WTC11 (cell line): ENCODE results near the gene SLC38A6. TPM values are rescaled to one million over a fixed set of nuclear protein-coding genes. Genes with fewer than 3 reads are reported as not detected.

ENCODE experiments used
- ATAC-seq: fragments of 200-7000 bp; cut with Tn5 transposase; 2 replicates; pipeline ENCODE4 v1.10.0; 2021; ENCODE audit warnings: mild to moderate bottlenecking, moderate library complexity
- CTCF ChIA-PET: fragments of 300-600 bp; sonication (Branson Sonifier 250); formaldehyde crosslinking; loops from one replicate; lab custom pipeline; 2021; ENCODE audit warnings: antibody characterized with exemption; lab: Charles Lee
- POLR2A ChIA-PET: fragments of 350-600 bp; sonication (Branson Sonifier 250); formaldehyde crosslinking; loops from one replicate; lab custom pipeline; 2021; ENCODE audit warnings: antibody characterized with exemption; lab: Charles Lee
- DNase-seq: peaks from one replicate; pipeline ENCODE4 v3.0.0; 2021; ENCODE audit warnings: low spot score
- H3K27ac Mint-ChIP-seq: 2 replicates; pipeline ENCODE4 v1.8.0; 2021; ENCODE audit warnings: mixed read lengths
- H3K27me3 Mint-ChIP-seq: 2 replicates; pipeline ENCODE4 v1.8.0; 2021; ENCODE audit warnings: low read depth, mild to moderate bottlenecking, moderate library complexity, mixed read lengths
- H3K36me3 Mint-ChIP-seq: 2 replicates; pipeline ENCODE4 v1.8.0; 2021; ENCODE audit warnings: mixed read lengths
- H3K4me1 Mint-ChIP-seq: 2 replicates; pipeline ENCODE4 v1.8.0; 2022; ENCODE audit warnings: mixed read lengths
- H3K4me3 Mint-ChIP-seq: 2 replicates; pipeline ENCODE4 v1.8.0; 2021; ENCODE audit warnings: mild to moderate bottlenecking, moderate library complexity, mixed read lengths
- H3K9me3 Mint-ChIP-seq: 2 replicates; pipeline ENCODE4 v1.8.0; 2021; ENCODE audit warnings: mixed read lengths
- CREB1 ChIP-seq: sonication (generic); formaldehyde crosslinking; IDR thresholded peaks from 2 replicates; pipeline ENCODE4 v1.8.0; 2023; ENCODE audit warnings: mild to moderate bottlenecking, missing genetic modification reagents
- CREM ChIP-seq: sonication (generic); formaldehyde crosslinking; IDR thresholded peaks from 2 replicates; pipeline ENCODE4 v1.8.1; 2022; ENCODE audit warnings: mild to moderate bottlenecking, missing genetic modification reagents, moderate library complexity
- ETV6 ChIP-seq: sonication (generic); formaldehyde crosslinking; IDR thresholded peaks from 2 replicates; pipeline ENCODE4 v1.8.1; 2022; ENCODE audit warnings: mild to moderate bottlenecking, missing genetic modification reagents
- GABPB1 ChIP-seq: sonication (generic); formaldehyde crosslinking; IDR thresholded peaks from 2 replicates; pipeline ENCODE4 v1.8.1; 2023; ENCODE audit warnings: mild to moderate bottlenecking, missing genetic modification reagents
- GRHL2 ChIP-seq: fragments of 250-450 bp; sonication (Bioruptor Pico); IDR thresholded peaks from 2 replicates; pipeline ENCODE4 v1.8.0; 2022; ENCODE audit warnings: mild to moderate bottlenecking, moderate library complexity; ENCODE audit not compliant: insufficient replicate concordance, severe bottlenecking
- JAZF1 ChIP-seq: fragments of 250-450 bp; sonication (Bioruptor Pico); IDR thresholded peaks from 2 replicates; pipeline ENCODE4 v1.9.0; 2021; ENCODE audit warnings: moderate library complexity, mild to moderate bottlenecking, inconsistent platforms
- NR3C1 ChIP-seq: sonication (generic); formaldehyde crosslinking; conservative IDR thresholded peaks from 2 replicates; pipeline ENCODE4 v1.8.1; 2023; ENCODE audit warnings: low read depth, mild to moderate bottlenecking, missing genetic modification reagents
- RELA ChIP-seq: sonication (generic); formaldehyde crosslinking; IDR thresholded peaks from 2 replicates; pipeline ENCODE4 v1.8.1; 2022; ENCODE audit warnings: missing genetic modification reagents, mild to moderate bottlenecking, borderline replicate concordance
- RORB ChIP-seq: fragments of 250-450 bp; sonication (Bioruptor Pico); IDR thresholded peaks from 2 replicates; pipeline ENCODE4 v1.9.0; 2021; ENCODE audit warnings: mild to moderate bottlenecking
- SOX15 ChIP-seq: fragments of 250-450 bp; sonication (Bioruptor Pico); IDR thresholded peaks from 2 replicates; pipeline ENCODE4 v1.9.0; 2021; ENCODE audit warnings: mild to moderate bottlenecking
- ZBTB43 ChIP-seq: sonication (generic); formaldehyde crosslinking; IDR thresholded peaks from 2 replicates; pipeline ENCODE4 v1.8.1; 2023; ENCODE audit warnings: mild to moderate bottlenecking, missing genetic modification reagents
- ZNF317 ChIP-seq: sonication (generic); formaldehyde crosslinking; IDR thresholded peaks from 2 replicates; pipeline ENCODE4 v1.8.1; 2023; ENCODE audit warnings: low read depth, mild to moderate bottlenecking, moderate library complexity, missing genetic modification reagents, borderline replicate concordance
- ZNF423 ChIP-seq: fragments of 250-450 bp; sonication (Bioruptor Pico); IDR thresholded peaks from 2 replicates; pipeline ENCODE4 v2.1.2; 2022; ENCODE audit warnings: mild to moderate bottlenecking, moderate library complexity
- total RNA-seq: library from RNA; stranded (reverse); gene quantifications from 3 replicates; pipeline ENCODE4 v1.2.3, GENCODE V29; 2021
- TF ChIP-seq, protein P1 (sequence below): fragments of 250-450 bp; sonication (Bioruptor Pico); IDR thresholded peaks from 2 replicates; pipeline ENCODE4 v1.9.0; 2021; ENCODE audit warnings: mild to moderate bottlenecking, borderline replicate concordance
- TF ChIP-seq, protein P2 (sequence below): sonication (generic); formaldehyde crosslinking; IDR thresholded peaks from 2 replicates; pipeline ENCODE4 v1.8.1; 2022; ENCODE audit warnings: mild to moderate bottlenecking, missing genetic modification reagents, moderate library complexity, borderline replicate concordance
- TF ChIP-seq, protein P3 (sequence below): sonication (generic); formaldehyde crosslinking; IDR thresholded peaks from 2 replicates; pipeline ENCODE4 v1.8.1; 2023; ENCODE audit warnings: mild to moderate bottlenecking, missing genetic modification reagents, moderate library complexity
- TF ChIP-seq, protein P4 (sequence below): sonication (generic); formaldehyde crosslinking; IDR thresholded peaks from 2 replicates; pipeline ENCODE4 v1.8.1; 2022; ENCODE audit warnings: low read depth, missing genetic modification reagents, borderline replicate concordance
- TF ChIP-seq, protein P5 (sequence below): sonication (generic); formaldehyde crosslinking; IDR thresholded peaks from 2 replicates; pipeline ENCODE4 v1.8.0; 2023; ENCODE audit warnings: missing genetic modification reagents, mild to moderate bottlenecking, borderline replicate concordance

Gene SLC38A6
- total RNA-seq, 1 experiment from 2014 or later: 8.7 TPM

DNA sequence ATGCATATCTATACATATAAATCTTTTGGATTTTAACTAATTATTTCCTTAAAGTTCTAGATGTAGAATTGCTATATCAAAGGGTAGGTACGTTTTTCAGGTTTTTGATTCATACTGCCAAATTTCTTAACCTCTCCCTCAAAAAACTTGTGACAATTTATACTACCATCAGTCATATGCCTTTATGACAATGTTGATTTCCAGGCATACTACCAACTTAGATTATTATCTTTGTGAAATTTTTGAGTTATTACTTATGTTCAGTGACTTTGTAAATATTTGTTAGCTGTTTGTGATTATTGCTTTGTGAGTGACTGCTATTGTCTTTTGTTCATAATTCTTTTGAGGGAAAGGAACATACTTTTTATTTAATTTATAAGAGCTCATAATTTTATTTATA is 107.0 kb downstream of the SLC38A6 start (continued):
- TF ChIP-seq ZBTB43 (CRISPR knock-in tag): no peak
- TF ChIP-seq CREM (CRISPR knock-in tag): no peak
- TF ChIP-seq, protein P1, sequence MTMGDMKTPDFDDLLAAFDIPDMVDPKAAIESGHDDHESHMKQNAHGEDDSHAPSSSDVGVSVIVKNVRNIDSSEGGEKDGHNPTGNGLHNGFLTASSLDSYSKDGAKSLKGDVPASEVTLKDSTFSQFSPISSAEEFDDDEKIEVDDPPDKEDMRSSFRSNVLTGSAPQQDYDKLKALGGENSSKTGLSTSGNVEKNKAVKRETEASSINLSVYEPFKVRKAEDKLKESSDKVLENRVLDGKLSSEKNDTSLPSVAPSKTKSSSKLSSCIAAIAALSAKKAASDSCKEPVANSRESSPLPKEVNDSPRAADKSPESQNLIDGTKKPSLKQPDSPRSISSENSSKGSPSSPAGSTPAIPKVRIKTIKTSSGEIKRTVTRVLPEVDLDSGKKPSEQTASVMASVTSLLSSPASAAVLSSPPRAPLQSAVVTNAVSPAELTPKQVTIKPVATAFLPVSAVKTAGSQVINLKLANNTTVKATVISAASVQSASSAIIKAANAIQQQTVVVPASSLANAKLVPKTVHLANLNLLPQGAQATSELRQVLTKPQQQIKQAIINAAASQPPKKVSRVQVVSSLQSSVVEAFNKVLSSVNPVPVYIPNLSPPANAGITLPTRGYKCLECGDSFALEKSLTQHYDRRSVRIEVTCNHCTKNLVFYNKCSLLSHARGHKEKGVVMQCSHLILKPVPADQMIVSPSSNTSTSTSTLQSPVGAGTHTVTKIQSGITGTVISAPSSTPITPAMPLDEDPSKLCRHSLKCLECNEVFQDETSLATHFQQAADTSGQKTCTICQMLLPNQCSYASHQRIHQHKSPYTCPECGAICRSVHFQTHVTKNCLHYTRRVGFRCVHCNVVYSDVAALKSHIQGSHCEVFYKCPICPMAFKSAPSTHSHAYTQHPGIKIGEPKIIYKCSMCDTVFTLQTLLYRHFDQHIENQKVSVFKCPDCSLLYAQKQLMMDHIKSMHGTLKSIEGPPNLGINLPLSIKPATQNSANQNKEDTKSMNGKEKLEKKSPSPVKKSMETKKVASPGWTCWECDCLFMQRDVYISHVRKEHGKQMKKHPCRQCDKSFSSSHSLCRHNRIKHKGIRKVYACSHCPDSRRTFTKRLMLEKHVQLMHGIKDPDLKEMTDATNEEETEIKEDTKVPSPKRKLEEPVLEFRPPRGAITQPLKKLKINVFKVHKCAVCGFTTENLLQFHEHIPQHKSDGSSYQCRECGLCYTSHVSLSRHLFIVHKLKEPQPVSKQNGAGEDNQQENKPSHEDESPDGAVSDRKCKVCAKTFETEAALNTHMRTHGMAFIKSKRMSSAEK (CRISPR knock-in tag): no peak
- TF ChIP-seq RELA (CRISPR knock-in tag): no peak
- TF ChIP-seq, protein P2, sequence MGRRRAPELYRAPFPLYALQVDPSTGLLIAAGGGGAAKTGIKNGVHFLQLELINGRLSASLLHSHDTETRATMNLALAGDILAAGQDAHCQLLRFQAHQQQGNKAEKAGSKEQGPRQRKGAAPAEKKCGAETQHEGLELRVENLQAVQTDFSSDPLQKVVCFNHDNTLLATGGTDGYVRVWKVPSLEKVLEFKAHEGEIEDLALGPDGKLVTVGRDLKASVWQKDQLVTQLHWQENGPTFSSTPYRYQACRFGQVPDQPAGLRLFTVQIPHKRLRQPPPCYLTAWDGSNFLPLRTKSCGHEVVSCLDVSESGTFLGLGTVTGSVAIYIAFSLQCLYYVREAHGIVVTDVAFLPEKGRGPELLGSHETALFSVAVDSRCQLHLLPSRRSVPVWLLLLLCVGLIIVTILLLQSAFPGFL (CRISPR knock-in tag): no peak
- TF ChIP-seq, protein P3, sequence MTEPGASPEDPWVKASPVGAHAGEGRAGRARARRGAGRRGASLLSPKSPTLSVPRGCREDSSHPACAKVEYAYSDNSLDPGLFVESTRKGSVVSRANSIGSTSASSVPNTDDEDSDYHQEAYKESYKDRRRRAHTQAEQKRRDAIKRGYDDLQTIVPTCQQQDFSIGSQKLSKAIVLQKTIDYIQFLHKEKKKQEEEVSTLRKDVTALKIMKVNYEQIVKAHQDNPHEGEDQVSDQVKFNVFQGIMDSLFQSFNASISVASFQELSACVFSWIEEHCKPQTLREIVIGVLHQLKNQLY (CRISPR knock-in tag): no peak
- no peak for TF ChIP-seq CREB1 (CRISPR knock-in tag)
- TF ChIP-seq, protein P4, sequence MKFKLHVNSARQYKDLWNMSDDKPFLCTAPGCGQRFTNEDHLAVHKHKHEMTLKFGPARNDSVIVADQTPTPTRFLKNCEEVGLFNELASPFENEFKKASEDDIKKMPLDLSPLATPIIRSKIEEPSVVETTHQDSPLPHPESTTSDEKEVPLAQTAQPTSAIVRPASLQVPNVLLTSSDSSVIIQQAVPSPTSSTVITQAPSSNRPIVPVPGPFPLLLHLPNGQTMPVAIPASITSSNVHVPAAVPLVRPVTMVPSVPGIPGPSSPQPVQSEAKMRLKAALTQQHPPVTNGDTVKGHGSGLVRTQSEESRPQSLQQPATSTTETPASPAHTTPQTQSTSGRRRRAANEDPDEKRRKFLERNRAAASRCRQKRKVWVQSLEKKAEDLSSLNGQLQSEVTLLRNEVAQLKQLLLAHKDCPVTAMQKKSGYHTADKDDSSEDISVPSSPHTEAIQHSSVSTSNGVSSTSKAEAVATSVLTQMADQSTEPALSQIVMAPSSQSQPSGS: no peak
- TF ChIP-seq, all 79 proteins: peak for 0

DNA sequence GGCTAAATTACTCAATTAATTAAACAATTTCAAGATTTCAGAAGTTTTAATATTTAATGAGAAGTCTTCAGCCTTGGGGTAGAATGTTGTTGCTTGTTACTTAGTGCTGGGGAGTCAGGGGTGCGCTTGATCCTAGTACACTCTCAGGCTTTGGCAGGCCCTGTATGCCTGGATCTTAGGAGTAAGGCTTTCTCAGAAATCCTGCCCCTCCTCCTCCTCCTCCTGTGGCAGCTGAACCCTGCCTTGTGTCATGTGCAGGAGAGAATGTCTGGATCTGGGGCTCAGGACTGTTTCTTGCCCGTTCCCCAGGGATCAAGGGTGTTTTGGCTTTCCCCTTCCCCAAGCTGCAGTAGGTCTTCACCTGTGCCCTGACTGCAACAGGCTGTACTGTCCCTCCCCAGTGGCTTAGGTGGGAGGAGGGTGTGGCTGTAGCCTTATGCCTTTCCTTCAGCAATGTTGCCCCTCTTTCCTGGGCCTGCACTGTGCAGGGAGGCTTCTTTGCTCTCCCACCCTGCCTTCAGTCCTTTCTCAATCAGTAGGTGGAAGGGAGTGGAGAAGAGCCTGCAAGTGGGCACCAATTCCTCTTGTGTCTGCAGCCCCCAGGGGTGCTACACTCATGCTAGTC is 108.2 kb downstream of the SLC38A6 start:
- ChIA-PET POLR2A (no interaction called here), CTCF (interaction anchor here (0.6 kb wide), 1 partner anchor 9 kb away, joined by 3 read pairs; no protein-coding TSS in a partner anchor)
- Mint-ChIP-seq H3K9me3 (peaks cover 11% of the 10 kb centered on the region), H3K27me3 (no peaks in the 10 kb centered on the region), H3K4me1 (peaks cover 19% of the 10 kb centered on the region), H3K27ac (no peak overlapping the region), H3K36me3 (peaks cover 2% of the 10 kb centered on the region; the same call in 1 of the 2 replicates), H3K4me3 (no peak overlapping the region)
- ATAC-seq (peak; percentile 80), DNase-seq (no peak)
- TF ChIP-seq RELA (CRISPR knock-in tag): no peak
- no peak for TF ChIP-seq SOX15 (CRISPR knock-in tag)
- no peak for TF ChIP-seq ZNF423 (CRISPR knock-in tag)
- TF ChIP-seq, protein P2 (CRISPR knock-in tag): no peak
- TF ChIP-seq RORB (CRISPR knock-in tag): no peak
- TF ChIP-seq GRHL2 (CRISPR knock-in tag): no peak
- TF ChIP-seq NR3C1 (CRISPR knock-in tag): no peak
- TF ChIP-seq, protein P5, sequence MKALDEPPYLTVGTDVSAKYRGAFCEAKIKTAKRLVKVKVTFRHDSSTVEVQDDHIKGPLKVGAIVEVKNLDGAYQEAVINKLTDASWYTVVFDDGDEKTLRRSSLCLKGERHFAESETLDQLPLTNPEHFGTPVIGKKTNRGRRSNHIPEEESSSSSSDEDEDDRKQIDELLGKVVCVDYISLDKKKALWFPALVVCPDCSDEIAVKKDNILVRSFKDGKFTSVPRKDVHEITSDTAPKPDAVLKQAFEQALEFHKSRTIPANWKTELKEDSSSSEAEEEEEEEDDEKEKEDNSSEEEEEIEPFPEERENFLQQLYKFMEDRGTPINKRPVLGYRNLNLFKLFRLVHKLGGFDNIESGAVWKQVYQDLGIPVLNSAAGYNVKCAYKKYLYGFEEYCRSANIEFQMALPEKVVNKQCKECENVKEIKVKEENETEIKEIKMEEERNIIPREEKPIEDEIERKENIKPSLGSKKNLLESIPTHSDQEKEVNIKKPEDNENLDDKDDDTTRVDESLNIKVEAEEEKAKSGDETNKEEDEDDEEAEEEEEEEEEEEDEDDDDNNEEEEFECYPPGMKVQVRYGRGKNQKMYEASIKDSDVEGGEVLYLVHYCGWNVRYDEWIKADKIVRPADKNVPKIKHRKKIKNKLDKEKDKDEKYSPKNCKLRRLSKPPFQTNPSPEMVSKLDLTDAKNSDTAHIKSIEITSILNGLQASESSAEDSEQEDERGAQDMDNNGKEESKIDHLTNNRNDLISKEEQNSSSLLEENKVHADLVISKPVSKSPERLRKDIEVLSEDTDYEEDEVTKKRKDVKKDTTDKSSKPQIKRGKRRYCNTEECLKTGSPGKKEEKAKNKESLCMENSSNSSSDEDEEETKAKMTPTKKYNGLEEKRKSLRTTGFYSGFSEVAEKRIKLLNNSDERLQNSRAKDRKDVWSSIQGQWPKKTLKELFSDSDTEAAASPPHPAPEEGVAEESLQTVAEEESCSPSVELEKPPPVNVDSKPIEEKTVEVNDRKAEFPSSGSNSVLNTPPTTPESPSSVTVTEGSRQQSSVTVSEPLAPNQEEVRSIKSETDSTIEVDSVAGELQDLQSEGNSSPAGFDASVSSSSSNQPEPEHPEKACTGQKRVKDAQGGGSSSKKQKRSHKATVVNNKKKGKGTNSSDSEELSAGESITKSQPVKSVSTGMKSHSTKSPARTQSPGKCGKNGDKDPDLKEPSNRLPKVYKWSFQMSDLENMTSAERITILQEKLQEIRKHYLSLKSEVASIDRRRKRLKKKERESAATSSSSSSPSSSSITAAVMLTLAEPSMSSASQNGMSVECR (CRISPR knock-in tag): no peak
- TF ChIP-seq GABPB1 (CRISPR knock-in tag): no peak
- TF ChIP-seq JAZF1 (CRISPR knock-in tag): no peak
- TF ChIP-seq ETV6 (CRISPR knock-in tag): no peak
- no peak for TF ChIP-seq ZNF317 (CRISPR knock-in tag)
